ENCODE data around the gene PFKL.

PFKL gene

DNA sequence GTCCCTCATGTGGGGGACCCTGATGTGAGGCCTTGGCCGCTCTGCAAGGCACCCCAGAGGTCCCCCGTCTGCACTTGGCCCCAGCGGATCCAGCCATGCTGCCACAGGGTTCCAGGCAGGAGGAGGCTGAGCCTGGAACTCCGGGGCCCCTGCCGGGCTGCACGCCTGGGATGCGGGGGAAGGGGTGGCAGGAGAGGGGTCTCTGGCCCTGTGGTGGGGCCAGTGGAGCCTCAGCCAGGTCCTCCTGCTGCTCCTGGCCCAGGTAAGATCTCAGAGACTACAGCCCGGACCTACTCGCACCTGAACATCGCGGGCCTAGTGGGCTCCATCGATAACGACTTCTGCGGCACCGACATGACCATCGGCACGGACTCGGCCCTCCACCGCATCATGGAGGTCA lies 12.9 kb downstream of the PFKL start:
- no peak for DNase-seq (ENCODE audit: low read depth in 2 of 2)

DNA sequence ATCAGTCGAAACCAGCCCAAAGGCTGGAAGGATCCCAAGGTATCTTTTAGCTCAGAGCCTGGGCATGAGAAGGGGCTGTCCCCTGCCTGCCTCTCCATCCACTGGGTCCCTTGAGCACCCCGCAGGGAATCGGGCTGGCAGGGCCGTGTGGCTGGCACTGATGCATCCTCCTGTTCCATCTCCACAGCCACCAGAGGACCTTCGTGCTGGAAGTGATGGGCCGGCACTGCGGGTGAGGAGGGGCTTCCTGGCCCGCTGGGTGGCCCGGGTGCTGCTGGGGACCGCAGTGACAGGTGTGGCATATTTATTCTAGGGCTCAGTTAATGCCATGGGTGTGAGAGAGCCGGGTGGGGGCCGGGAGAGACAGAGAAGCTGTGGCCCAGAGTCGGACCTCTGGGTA lies 13.6 kb downstream of the PFKL start:
- no peak for DNase-seq (ENCODE audit: low read depth in 2 of 2)

DNA sequence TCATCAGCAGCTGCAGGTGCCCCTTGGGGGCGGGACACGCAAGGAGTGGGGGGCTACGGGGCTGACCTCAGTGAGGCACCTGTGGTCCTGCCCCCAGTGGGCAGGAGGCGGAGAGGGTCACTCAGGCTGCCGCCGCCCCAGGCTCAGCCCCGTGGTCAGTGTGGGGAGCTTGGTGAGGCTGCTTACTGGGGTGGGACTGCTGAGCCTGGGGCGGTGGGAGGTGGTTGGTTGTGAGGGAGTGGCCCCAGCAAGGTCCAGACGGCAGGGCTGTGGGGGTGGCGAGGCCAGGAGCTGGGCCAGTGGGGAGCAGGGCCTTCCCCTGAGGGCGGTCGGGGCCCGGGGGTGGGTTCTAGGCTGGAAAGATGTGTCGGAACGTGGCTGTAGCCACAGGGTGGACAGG lies 14.3 kb downstream of the PFKL start:
- no peak for DNase-seq (ENCODE audit: low read depth in 2 of 2)

DNA sequence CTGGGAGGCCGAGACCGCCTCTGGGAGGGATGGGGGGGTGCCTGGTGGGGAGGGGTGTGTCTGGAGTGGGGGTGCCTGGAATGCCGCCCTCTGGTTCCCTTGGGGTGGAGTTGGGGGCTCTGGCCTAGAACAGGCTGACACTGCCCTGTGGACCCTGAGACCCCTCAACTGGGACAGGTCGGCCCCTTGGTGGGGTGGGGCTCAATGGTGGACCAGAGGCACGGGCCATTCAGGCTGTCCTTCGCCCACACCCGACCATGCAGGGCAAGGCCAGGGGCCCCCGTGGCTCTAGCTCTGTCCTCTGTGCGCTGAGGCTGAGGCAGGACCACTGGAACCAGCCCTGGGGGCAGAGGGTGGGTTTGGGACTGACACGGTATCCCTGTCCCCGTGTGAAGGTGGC lies 14.7 kb downstream of the PFKL start:
- no peak for DNase-seq (ENCODE audit: low read depth in 2 of 2)

DNA sequence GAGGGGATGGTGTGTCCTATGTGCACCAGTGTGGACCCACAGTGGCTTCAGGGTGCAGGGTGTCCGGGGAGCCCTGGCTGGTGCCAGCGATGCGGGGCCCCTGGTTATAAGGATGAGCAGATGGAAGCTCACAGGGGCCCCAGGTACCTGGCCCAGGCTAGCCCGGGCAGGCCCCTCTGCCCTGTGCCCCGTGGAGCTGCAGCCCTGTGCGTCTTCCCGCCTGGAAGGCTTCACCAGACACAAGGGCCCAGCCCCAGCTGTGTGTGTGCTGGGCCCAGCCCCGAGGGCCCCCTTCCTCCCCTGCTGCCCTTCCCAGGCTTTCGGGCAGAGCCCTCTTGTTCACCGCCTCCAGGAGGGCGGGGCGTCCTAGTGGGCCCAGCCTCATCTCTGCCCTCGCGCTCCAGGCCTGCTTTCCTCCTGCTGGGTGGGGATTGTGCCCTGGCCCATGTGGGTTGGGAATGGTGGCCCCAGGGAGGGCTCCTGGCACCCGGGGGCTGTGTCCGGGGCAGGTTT lies 15.9 kb downstream of the PFKL start:
- no peak for DNase-seq (ENCODE audit: low read depth in 2 of 2)

DNA sequence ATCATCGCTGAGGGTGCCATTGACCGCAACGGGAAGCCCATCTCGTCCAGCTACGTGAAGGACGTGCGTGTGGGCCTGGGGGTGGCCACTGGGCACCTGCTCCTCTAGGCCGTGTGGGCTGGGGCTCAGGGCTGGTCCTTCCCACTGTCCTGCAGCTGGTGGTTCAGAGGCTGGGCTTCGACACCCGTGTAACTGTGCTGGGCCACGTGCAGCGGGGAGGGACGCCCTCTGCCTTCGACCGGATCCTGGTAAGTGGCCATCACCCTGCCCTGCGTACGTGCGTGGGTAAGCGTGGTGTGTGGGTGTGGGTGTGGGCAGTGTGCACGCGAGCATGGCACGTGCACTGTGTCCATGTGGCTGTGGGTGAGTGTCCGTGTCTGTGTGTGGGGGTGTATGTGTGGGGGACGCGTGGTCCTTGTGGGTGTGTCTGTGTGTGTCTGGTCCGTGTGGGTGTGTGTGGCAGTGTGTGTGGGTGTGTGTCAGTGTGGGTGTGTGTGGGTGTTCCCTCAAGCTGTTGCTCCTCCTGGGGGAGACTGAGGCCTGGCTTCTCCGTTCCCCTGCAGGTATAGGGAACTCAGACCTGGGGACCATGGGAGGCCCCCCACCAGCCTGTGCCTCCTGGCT lies 16.5 kb downstream of the PFKL start:
- DNase-seq (ENCODE audit: low read depth in 2 of 2) = no peak

DNA sequence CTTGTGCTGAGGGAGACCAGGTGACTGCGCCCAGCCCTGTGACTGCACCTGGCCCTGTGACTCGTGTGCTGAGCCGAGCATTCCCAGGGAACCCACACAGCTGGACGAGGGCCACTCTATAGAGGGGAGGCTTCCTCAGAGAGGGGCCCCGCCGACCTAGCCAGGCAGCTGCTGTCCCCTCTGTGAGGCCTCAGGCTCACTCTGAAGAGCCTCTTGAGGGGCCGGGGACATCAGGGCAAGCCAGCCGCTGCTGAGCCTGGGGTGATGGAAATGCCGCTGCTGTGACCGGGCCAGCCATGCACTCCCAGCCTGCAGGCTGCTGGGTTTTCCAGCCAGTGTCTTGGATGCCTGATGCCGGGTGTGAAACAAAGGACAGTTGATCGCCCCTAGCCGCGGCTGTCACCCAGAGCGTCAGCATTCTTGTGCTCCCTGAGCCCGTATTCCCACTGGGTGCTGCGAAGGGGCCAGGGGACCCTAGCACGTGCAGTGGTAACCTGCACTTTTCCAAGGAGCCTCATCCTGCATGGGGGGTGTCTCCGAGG lies 17.5 kb downstream of the PFKL start:
- no peak for DNase-seq (ENCODE audit: low read depth in 2 of 2)

DNA sequence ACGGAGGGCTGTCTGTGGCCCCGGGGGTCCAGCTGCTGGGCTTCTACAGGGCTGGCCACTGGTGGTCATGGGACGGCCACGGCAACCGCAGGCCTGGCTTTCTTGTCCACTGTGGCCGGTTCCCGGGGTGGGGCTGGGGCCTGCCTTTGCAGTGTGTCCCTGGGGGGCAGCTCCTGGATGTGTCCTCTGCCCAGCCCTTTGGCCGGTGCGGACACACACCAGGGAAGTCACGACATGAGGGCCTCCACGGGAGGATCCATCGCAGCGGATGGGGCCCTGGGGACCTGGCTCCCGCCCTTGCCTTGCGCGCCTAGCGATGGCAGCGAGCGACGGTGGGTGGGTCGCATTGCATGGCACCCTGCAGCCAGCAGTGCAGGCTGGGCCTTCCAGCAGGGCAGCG lies 18.0 kb downstream of the PFKL start:
- no peak for DNase-seq (ENCODE audit: low read depth in 2 of 2)

DNA sequence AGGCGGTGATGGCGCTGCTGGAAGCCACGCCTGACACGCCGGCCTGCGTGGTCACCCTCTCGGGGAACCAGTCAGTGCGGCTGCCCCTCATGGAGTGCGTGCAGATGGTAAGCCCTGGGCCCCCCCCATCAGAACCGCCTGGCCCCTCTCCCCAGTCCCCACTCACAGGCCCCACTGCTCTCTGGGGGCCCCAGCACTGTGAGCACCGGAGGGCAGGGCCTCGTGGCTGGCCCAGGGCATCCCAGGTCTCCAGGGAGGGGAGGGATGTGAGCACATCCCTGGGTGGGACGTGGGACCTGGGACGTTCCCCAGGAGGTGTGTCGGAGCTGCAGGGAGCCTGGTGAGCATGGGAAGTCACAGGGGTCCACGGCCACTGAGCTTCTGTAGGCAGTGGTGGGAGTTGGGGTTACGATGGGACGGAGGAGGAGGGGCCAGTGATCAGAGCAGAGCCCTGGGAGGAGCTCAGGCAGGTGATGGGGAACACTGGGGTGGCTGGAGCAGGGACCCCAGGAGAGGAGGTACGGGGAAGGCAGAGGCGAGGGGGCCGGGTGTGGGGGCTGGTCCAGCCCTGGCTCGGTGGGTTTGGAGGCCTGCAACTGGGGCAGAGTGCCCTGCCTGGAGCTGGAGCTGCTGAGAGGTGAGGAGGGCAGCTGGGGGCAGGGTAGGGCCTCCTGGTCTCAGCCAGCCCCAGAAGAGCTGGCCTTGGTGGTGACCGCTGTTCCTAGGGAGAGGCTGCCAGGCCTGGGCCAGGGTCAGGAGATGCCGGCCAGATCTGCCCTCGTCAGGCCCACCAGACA lies 18.8 kb downstream of the PFKL start:
- no peak for DNase-seq (ENCODE audit: low read depth in 2 of 2)

DNA sequence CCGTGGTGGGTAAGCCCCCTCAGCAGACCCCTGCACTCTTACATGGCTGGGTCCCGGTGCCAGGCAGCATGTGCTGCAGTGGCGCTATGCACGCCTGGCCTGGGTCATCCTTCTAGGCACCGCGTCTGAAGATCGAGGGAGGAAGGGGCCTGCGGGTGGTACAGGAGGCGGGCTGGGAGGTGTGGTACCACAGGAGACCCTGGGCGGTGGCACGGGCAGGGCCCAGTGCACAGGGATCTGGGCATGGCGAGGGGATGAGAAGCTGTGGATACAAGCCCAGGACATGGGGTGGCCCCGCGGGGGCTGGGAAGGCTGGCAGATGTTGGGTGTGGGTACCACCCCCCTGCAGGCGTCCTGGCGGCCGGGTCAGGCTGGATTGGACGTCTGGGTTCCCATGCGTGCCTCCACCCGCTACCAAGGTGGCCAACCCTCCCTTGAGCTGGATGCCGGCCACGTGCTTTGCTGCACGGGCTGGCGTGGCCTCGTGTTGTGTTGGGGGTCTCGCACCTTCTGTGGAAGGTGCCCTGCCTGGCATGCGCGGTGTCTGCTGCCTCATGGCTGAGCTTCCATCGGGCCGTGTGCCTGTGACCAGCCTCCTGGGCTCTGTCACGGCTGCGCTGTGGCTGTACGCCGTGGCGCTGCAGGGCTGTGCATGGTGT lies 19.7 kb downstream of the PFKL start:
- DNase-seq (ENCODE audit: low read depth in 2 of 2) = no peak

DNA sequence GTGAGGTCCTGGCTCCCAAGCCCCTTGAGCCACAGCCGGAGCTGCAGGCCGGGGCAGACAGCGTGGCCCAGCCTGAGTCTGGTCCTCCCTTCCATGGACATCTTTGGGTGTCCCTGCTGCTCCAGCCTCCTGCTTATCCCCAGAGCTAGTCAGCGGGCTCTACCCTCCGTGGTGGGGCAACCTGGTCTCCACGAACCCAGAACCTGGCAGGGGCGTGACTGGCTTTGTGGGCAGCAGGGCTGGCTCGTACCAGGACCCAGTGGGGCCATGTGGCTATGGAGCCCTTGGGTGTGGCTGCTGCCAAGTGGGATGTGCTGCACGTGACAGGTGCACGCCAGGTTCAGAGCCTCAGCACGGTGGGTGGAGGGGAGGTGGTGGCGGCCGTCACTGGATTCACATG lies 21.0 kb downstream of the PFKL start:
- no peak for DNase-seq (ENCODE audit: low read depth in 2 of 2)

DNA sequence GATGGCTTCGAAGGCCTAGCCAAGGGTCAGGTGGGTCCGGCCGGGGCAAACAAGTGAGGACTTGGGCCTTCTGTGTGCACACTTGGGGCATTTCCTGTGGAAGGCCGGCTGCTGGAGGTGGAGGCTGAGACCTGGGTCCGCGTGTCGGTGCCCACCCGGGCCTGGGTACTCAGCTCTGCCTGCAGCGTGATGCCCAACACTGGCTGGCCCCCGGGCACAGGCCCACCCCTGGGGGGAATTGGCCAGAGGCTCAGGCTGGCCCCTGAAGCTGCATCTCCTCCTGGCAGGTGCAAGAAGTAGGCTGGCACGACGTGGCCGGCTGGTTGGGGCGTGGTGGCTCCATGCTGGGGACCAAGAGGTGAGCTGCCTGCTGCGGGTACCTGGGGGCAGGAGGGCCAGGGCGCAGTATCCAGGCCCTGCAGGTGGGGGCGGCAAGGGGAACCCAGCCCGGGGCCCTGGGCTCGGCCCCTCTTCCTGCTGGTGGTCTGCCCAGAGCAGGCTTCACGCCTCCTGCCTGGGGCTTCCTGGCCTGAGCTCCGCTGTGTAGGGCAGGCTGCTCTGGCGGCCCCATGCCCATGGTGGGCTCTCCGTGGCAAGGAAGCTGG lies 22.1 kb downstream of the PFKL start:
- no peak for DNase-seq (ENCODE audit: low read depth in 2 of 2)

DNA sequence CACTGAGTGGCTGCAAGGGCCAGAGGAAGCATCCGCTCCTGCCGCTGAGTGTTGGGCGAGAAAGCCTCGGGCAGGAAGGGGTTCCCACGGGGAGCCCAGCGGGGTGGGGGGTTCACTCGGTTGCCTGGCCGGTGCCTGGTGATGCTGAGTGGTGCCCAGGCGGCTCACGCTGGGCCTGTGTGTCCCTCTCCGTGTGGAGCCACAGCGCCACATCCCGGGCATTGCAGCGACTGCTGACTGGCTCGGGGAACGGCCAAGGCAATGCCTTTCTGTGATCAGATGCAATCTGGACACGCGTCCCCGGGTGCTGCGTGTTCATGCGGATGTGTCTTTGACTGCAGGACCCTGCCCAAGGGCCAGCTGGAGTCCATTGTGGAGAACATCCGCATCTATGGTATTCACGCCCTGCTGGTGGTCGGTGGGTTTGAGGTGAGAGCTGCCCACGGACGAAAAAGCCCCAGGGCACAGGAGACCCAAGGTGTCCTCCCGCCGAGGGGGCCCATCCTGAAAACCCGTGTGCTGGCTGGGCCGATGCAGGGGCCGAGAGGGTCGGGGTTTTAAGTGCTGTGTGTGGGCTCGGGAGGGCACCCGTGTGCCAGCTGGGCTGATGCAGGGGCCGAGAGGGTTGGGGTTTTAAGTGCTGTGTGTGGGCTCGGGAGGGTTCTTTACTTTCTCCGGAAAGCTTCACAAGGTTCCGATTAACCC lies 22.9 kb downstream of the PFKL start:
- no peak for DNase-seq (ENCODE audit: low read depth in 2 of 2)

DNA sequence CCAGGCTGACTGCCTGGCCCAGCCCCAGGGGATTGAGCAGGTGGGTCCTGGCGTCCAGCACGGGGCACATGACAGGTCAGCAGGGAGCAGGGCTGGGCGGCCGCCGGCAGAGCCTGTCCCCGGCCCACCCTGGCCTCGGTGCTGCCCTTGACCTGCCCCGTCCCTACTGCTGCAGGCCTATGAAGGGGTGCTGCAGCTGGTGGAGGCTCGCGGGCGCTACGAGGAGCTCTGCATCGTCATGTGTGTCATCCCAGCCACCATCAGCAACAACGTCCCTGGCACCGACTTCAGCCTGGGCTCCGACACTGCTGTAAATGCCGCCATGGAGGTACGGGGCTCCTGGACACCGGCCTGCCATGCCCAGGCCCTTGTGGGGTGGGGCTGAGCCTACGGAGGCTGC lies 23.7 kb downstream of the PFKL start:
- no peak for DNase-seq (ENCODE audit: low read depth in 2 of 2)

DNA sequence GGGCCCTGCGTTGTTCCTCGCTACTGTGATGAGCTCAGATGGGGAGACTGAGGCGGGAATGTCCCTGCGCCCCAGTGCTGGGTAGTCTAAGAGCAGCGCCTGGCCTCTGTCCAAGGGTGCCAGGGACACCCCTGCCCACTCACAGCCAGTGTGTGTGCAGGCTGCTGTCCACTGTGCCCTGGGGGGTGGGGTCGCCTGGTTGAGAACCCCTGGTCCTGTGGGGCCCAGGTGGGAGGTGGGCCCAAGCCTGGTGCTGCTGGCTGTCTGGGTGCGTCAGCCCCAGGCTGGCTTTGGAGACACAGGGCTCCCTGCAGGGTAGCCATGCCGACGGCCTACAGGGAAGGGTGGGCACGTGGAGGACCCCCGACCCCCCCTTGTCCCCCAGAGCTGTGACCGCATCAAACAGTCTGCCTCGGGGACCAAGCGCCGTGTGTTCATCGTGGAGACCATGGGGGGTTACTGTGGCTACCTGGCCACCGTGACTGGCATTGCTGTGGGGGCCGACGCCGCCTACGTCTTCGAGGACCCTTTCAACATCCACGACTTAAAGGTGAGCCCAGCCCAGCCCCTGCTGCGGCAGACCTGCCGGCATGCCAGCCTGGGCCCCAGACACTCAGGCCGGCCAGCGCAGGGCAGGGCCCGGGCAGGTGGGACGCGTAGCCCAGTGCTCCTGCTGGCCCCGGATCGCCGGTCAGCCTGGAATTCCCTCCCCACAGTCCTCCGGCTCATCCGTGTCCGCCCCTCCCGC lies 24.4 kb downstream of the PFKL start:
- DNase-seq (ENCODE audit: low read depth in 2 of 2) = no peak

DNA sequence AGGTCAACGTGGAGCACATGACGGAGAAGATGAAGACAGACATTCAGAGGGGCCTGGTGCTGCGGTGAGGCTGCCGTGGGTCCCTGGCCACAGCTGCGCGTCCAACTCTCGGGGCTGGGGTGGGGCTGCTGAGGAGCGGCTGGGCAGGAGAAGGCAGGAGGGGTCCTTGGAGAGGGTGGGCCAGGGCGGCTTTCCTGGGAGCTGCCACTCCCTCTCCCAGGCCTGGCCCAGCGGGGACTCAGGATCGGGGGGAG lies 24.9 kb downstream of the PFKL start:
- no peak for DNase-seq (ENCODE audit: low read depth in 2 of 2)

DNA sequence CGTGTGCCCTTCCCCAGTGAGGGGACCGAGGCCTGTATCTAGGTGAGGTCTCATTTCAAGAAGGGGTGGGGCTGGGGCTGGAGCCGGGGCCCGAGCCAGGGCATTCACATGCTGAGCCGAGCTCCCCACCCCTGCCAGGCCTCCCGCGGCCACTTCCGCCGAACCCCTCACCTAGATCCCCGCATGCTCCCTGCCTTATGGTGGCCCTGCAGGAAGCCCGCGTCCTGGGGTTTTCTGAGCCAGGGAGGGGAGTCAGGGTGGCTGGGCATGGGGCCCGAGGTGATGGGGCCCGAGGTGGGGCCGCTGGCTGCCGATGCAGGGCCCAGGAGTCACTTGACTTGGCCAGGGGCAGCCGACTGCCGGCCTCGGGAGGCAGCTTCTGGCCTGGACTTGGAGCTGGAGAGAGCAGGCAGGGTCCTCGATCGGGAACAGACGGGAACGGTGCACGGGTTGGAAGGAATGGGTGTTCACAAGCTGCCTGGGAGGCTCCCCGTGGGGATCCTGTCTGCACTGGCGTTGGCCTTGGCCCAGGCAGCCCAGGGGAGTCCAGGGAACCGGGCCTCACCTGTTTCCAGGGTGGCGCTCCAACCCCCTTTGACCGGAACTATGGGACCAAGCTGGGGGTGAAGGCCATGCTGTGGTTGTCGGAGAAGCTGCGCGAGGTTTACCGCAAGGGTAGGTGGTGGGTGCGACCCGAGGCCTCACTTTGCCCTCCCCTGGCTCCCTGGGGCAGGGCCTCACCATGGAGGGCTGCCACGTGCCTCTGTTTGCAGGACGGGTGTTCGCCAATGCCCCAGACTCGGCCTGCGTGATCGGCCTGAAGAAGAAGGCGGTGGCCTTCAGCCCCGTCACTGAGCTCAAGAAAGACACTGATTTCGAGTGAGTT lies 25.8 kb downstream of the PFKL start:
- no peak for DNase-seq (ENCODE audit: low read depth in 2 of 2)

DNA sequence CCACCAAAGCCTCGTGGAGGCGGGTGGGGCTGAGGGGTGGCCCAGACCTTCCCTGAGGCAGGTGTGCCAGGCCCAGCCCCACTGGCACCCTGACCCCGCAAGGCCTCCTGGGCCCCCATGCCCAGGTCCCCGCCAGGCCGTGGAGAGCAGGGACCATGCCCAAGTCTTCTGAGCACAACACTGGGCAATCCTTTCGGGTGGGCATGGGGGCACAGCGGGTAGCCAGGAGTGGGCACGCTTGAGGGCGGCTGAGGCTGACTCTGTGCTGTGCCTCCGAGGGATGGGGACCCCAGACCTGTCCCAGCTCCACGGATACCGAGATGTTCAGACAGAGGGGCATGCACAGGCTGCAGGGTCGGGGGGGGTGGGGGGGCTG lies 26.4 kb downstream of the PFKL start:
- DNase-seq (ENCODE audit: low read depth in 2 of 2) = no peak

DNA sequence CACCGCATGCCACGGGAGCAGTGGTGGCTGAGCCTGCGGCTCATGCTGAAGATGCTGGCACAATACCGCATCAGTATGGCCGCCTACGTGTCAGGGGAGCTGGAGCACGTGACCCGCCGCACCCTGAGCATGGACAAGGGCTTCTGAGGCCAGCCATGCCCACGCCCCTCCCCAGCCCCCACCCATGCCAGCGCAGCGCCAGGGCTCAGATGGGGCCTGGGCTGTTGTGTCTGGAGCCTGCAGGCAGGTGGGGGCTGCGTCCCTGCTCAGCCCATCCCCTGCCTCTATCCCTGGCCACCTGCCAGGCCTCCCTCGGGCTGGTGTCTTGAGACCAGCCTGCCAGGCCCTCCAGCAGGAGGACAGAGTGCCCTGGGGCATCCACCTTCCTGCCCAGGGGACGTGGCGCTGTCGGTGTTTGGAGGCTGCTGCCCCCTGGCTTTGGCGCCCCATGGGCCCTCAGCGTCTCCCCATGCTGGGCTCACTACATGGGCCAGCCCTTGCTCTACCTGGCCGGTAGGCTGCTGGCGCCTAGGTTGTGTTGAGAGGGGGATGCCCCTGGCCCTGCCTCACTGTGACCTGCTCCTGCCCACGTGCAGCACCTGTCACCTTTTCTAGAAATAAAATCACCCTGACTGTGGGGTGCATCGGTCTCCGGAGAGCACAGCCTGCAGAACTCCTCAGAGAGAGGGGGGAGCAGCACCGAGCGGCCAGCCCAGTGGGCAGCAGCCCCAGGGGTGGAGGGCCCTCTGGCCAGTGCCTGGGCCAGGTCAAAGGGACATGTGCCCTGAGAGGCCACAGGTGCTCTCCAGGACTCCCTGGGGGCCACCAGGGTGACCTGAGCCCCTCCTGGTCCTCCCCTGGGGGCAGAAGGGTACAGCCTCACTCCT lies 27.1 kb downstream of the PFKL start:
- no peak for DNase-seq (ENCODE audit: low read depth in 2 of 2)

All from fibroblast of skin of left quadriceps (primary cell).